HG03460 (cell line): Measurements from ENCODE around the gene ST6GAL2.

ENCODE experiments used
- ATAC-seq: cut with Tn5 transposase; IDR thresholded peaks from one replicate; pipeline ENCODE4 v1.9.1; 2021; ENCODE audit not compliant: unreplicated experiment

ST6GAL2 gene

DNA sequence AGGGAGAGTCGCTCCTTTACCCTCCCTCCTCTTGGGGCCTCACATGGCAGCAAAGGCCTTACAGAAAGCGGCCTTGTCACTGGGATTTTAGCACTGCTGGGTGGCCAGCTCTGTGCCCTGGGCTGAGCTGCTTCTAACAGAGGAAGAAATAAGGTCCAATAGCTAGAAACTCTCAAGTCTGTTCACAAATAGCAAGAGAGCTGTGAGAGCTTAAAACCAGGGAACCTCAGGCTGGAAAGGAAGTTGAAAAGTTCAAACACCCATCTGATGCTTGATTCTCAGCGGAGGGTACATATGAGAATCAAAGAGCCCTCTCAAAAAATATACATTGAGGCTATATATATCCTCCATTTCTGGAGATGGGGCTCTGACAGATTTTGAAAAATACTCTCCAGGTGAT is 54.7 kb downstream of the ST6GAL2 start:
- no peak for ATAC-seq

DNA sequence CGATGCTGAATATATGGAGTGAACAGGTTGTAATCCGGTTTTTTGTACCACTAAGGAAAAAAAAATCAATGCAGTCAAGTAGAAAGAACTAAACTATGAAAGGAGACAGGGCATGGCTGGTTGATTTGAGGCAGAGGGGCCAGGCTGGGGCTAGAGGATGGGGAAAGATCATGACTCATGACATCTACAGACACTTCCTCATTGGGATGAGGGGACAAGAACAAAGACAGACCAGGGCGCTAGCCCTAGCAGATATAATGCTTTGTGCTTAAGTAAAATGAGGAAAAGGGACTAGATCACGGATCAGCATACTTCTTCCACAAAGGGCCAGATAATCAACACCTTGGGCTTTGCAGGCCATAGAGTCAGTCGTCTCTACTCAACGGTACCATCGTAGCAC is 55.8 kb downstream of the ST6GAL2 start:
- no peak for ATAC-seq

DNA sequence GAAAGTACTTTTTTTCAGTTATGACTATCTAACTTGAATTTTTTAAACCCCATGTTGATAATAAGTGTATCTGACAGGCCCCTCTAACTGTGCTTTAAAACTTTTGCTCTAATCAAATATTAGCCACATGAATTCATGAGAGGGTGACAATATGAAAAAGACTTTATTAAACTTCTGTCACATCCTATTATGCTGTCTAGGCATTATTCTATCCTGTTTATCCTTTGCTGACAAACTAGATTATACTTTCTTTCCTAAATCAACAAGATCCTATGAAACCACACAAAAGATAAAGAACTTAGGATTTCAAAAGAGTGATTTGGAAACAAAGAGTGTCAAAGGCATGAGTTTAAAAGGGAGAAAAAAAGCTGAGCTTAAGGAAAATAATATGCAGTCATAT is 57.8 kb downstream of the ST6GAL2 start:
- no peak for ATAC-seq

DNA sequence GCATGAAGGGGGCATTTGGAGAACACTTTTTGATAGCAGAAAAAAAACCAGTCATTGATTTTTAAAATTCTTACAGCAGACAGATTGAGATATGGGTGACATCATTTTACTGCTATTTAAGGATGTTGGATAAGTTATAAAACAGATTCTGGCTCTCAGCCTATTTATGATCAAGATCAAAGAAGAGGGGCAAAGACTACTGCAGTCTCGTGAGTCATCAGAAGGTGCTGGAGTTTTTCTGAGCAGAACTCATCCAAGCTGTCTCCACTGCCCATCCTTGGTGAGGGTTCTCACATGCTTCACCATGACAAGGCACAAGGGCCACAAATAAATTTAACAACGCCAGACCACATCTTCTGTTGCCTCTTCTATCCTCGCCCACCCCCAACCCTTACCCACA is 58.8 kb downstream of the ST6GAL2 start:
- no peak for ATAC-seq

DNA sequence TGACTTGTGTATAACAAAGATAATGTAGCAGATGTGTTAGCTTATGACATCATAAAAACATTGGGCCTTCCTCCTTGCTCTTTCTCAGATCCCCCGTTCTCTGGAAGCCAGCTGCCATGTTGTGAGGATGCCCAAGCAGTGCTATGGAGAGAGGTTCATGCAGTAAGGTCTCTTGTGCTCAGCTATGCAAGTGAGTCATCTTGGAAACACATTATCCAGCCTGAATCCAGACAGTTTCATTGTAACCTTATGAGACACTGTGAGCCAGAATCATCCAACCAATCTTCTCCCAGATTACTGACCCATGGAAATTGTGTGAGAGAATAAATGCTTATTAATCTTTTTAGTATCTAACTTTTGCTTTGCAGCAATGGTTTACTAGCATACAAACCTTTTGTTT is 60.8 kb downstream of the ST6GAL2 start:
- no peak for ATAC-seq

DNA sequence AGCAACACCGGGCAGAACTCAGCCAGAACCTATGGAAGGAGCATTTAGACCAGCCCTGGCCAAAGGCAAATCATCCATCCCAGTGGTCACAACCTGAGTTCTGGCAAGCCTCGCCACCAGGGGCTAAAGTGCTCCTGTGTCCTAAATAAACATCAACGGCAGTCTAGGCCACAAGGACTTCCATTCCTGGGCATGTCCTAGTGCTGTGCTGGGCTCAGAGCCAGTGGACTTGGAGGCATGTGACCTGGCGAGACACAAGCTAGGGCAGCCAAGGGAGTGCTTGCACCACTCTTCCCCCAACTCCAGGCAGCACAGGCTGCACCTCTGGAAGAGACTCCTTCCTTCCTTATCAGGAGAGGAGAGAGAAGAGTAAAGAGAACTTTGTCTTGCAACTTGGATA is 69.0 kb downstream of the ST6GAL2 start:
- no peak for ATAC-seq

DNA sequence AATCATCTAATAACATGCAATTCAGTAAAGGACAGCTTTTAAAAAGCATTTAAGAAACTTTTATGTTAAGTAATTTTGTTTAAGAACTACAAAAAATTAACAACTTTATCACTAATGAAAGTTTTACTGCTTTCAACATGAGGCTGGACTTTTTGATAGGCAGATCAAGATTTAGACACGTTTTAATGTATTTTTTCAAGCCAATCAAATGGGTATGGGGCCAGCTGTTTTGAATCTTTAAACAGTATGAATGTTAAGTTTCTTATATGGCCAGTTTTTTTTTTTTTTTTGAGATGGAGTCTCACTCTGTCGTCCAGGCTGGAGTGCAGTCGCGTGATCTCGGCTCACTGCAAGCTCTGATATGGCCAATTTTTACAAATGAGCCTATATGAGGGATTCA is 73.1 kb downstream of the ST6GAL2 start:
- ATAC-seq: no peak

DNA sequence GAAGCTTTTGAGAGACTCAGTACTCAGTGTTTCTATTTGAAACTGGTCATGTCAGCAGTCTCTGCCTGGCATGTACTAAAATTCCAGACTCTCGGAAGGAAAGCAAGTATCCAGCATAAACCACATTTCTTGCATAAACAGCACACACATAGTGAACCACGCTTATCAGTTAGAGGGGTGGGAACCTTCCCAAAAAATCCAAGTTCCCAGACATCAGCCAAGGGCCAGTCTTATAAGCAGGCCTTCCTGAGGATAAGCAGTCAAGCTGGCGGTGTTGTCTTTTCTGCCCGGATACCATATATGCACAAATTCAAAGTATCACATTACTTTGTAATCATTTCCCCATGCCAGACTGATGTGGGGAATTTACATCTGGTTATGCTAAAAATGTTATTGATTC is 73.6 kb downstream of the ST6GAL2 start:
- no peak for ATAC-seq

DNA sequence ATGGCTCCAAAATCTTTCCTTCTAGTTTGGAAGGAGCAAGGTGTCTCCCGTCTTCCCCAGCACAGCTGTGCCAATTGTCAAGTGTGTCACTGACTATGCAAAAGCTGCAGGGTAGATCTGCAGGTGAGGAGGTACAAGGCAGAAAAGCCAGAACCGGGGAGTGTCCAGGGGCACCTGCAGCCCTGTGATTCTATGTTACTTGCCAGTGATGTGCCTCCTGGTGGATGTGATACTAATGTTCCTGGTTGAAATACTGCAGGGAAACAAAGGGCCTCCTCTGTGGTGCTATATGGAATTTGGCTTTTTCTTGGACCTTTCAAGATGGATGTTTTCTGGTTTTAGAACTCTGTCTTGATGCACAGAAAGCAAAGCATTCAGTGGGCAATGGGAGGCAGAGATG is 80.3 kb downstream of the ST6GAL2 start:
- no peak for ATAC-seq

DNA sequence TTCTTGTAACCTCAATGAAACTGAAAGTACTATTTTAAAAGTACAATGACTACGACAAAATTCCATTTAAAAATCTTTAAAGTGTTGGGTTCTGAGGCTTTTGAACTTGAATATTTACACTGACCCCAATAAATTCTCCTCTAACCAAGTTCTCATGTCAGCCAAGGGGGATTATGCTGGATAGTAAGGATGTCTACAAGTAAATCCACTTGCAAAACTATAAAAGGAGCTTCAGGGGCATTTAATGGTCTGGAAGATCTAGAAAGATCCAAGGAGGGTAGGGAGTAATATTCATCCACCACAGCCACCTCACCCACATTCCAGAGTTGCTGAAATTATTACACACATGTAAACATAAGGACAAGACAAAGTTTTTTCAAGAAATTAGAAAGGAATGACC is 81.8 kb downstream of the ST6GAL2 start:
- ATAC-seq: no peak

DNA sequence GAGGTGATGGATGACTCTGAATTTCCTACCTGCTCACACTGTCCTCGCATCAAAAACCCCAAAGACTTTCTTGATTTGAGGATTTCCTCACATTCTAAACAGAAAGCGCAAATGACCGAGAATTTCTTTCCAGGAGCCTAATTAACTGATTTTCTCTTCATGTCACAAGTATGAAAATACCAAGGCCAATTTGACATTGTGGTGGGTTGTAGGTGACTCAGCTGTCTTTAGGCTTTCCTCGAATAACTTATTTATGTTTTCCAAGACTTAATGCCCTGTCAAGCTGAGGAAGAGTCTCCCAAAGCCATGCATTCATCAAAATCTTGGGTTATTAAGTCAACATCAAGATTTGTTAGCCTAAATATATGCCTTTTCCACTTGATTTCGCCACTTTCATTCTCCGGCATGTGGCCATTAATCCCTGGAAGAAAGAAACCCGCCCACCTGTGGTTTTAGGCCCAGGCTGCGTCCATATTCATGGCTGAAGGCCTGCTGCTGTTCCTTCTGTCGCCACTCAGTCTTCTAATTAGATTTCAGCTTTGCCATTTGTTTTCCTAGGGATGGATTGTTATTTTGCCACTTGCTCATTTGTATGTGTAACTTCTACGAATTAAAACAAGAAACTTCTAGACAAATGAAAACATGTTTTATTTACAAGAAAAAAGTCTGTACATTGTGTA is 84.9 kb downstream of the ST6GAL2 start:
- ATAC-seq: no peak

DNA sequence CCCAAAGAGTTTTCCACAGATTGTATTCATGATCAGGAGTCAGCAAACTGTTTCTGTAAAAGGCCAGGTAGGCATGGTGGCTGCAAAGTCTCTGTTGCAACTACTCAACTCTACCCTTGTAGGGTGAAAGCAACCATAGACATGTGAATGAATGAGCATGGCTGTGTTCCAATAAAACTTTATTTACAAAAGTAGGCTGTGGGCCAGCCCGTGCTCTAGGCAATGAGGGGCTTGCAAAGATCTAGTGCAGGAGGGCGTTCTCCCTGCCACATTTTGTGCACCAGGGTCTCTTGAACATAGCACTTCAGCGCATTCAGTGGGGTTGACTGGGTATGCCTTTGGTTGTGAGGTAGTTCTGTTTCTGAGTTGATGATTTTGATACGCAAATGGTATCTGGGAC is 85.8 kb downstream of the ST6GAL2 start:
- no peak for ATAC-seq

DNA sequence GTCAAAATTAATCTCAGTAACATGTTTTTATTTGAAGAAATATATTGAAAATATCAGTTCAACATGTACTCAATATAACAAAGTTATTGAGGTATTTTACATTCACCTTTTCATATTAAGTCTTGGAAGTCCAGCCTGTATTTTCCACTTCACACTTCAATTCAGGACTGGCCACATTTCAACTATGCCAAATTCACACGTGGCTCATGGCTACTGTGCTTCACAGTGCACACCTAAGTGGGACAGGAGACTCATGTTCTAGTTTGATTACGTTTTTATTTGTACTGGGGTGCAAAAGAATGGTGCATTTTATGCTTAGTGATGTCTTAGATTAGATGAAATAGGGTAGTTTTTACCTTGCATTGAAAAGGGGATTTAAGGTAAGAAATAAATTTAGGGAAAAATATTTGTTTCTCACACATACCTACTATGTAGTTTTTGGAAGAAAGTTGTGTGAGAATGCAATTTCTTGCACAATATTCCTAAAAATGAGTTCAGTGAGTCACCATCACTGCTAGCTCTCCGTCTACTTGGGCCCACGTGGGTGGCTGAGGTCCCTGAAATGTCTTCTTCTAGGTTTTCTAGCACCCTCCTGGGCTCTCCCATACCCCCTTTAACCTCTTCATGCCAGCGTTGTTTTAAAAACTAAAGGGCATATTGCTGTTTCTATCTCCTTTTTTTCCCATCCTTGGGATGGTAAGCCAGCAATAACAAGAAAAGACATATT is 87.0 kb downstream of the ST6GAL2 start:
- ATAC-seq: no peak

DNA sequence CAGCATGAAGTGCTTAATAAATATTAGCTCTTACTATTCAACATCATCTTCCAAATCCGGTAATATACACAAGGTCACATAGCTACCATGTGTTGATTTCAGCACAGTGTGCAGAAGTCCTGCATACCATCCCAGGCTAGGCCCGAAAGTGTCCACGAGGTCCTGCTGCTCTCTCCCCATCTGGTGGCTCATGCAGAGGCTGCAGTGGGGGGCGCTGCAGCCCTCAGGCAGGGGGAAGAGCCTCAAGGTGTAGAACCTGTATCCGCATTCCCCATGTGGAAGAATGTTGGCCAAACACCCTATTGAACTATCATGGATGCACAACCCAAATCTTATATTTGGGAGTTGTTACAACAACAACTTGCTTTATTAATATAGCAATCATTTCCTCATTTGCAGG is 88.5 kb downstream of the ST6GAL2 start:
- ATAC-seq: no peak

DNA sequence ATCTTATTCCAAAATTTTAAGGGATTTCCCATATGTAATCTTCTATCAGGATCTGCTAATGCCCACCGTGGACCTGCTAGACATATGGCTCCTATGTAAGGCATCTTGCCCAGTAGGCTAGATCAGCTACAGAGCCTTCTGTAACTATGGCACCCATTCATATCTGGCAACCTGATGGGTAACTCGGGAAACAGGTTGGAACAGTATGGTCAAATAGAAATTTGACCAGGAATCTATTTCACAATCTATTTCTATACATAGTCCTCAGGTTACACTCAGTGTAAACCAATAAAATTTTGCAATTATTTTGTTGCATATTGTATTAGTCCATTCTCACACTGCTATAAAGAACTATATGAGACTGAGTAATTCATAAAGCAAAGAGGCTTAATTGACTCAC is 93.3 kb downstream of the ST6GAL2 start:
- ATAC-seq: no peak

DNA sequence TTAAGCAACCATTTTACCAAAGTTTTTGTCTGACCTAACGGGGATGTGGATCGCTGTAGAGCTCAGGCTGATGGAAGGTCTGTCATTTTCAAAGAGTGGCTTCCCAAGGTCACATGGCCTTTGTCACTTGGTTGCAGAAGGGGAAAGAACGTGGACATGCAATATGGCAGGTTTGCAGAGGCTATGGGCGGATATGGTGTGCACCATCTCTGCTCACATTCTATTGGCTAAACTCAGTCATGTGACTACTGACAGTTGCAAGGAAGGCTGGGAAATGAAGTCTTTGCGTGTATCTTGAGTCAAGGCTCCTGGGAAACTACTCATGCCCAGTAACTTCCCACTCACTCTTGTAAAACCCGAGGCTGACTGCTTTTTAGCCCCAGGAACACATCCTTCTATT is 96.8 kb downstream of the ST6GAL2 start:
- ATAC-seq: no peak

DNA sequence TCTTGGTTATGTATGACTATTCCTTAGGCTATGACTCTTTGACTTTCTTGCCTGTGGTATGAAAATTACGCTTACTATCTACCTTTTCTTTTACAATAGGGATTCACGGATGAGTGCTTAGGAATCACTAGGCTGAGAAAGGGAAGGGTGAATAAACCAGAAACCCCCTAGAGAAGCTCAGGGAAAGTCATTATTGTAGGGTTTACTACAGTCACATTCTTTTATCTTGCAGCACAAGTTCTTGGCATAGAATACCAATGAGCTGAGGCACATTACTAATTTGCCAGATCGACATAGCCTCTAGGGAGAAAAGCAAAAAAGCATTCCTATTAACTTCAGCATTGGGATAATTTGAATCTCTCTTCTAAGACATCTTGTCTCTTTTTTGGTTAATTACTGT is 103.3 kb downstream of the ST6GAL2 start:
- no peak for ATAC-seq

DNA sequence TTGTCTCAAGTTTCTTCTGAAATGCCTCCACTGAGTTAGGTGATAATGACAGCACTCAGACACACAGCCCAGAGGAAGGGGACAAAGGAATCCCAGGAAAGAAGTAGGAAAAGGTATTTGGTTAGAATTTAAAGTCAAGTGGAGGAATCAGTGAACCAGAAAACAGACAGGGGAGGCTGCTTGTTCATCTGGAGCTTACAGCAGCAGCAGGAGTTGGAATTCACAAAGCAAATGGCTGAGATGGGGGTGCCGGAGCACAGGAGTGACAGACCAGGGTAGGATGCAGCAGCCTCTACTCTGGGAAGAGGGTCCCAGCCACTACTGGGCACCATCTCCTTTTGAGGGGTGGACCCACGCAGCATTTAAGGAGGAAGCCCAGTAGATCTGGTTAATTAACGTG is 104.8 kb downstream of the ST6GAL2 start:
- ATAC-seq: no peak

DNA sequence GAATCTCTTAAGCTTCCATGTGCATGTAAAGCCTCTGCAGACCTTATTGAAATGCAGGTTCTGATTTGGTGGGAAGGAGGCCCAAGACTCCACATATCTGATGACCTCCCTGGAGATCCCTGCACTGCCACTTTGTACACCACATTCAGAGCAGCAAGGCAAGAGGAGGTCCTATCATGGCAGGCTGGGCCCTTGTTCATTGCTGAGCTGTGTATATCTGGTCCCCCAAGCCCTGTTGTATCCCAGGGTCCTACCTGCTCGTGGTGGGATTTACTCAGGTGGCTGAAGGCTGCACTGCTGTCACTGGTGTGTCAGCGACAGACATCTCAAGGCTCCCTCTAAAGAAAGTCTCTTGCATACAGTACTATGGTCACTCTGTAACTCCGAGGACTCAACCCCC is 114.2 kb downstream of the ST6GAL2 start:
- no peak for ATAC-seq

DNA sequence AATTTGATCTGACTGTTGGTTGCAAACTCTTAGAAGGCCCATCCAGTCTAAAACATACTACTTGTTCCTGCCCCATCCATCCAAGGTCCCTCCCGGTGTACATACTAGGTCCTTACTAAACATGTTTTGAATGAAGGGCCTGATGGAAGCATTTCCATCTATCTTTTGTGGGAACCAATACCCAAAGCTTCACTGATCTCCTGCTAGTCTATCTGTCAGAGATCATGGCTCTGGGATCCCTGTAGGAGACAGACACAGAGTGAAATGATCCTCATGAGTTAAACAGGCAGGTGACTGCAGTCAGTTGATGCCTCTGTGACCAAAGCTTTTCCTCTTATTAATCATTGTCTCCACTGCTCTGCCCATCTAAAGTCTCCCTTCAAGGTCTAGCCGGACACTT is 115.0 kb downstream of the ST6GAL2 start:
- ATAC-seq: no peak

DNA sequence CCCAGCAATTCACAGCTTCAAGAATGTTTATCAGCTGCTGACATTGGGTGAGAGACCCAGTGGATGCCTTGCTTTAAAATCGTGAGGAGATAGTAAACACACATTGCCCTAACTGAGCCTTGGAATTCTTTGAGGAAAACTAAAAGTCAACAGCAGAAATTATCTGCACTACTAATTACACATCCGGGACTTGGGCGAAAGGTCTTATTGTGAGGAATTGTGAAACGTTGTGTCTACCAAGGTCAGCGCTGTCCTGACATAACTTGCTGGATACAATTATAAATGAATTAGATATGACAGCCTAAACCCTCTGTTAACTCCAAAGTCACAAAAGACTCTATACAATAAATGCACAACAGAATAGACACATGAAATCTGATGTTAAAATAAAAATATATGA is 121.4 kb downstream of the ST6GAL2 start:
- ATAC-seq: no peak

DNA sequence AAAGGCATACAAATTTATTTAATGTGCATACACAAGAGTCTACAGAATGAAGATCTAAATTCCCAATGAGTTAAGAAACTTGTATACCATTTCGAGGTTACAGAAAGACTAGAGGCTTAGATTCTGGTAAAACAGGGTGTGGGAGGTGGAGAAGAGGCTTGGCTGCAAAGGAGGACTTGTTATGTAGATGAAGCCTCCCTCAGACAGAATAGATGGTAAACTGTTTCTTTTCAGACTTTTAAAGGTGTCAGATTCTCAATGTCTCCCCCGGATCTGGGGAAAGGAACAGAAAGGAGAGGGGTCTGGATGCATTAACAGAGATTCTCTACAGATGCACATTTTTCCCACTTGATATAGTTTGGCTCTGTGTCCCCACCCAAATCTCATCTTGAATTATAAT is 126.0 kb downstream of the ST6GAL2 start:
- no peak for ATAC-seq

DNA sequence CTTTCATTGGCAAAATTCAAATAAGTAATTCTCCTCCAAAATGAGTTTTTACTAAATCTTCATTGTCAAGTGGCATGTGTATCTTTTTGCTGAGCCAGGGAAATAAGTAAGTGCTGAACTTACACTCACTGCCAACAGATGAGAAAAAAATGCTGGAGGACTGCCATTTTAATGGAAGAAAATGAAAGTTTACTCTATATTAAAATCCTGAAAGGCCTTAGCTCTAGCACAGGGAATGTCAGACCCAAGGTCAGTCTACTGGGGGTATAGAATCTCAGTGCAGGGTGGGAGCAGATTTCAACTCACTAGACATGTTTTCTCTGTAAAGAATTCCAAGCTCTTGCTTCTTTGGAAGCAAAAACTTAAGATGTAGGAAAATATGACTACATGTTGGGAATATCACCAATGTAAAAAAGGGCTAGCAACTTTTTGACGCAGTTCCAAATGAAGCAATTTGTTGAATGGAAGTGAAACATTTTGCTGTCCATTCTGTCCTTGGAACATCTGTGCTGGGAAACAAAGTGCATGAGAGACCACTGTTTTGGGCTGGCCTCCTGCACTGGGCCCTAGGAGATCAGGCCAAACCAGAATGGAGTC is 127.0 kb downstream of the ST6GAL2 start:
- no peak for ATAC-seq
